HepG2 (cell line): ENCODE results near the gene LRRC3C. TPM values are rescaled to one million over a fixed set of nuclear protein-coding genes. Genes with fewer than 3 reads are reported as not detected.

Experiments used
- AHDC1 ChIP-seq: sonication (generic); formaldehyde crosslinking; IDR thresholded peaks from 2 replicates; pipeline ENCODE4 v1.5.1; 2020; ENCODE audit warnings: mild to moderate bottlenecking, missing genetic modification reagents, borderline replicate concordance
- FOXO4 ChIP-seq: sonication (generic); formaldehyde crosslinking; conservative IDR thresholded peaks from 2 replicates; pipeline ENCODE4 v1.8.1; 2023; ENCODE audit warnings: missing genetic modification reagents
- FUBP1 ChIP-seq: sonication (generic); formaldehyde crosslinking; IDR thresholded peaks from 2 replicates; pipeline ENCODE4 v1.5.1; 2020; ENCODE audit warnings: missing genetic modification reagents, mild to moderate bottlenecking, borderline replicate concordance
- HMGXB4 ChIP-seq, 2 experiments: sonication (generic) in 1 of 2; formaldehyde crosslinking in 1 of 2; IDR thresholded peaks; 2 replicates each; pipeline versions ENCODE4 v1.4.0 to v1.6.1; 2018 to 2020; ENCODE audit warnings: missing genetic modification reagents in 2 of 2, borderline replicate concordance in 1 of 2, low read depth in 1 of 2, mild to moderate bottlenecking in 1 of 2, missing biosample characterization in 1 of 2
- KDM2A ChIP-seq: sonication (generic); formaldehyde crosslinking; IDR thresholded peaks from 2 replicates; pipeline ENCODE4 v1.4.0; 2020; ENCODE audit warnings: low read depth, missing genetic modification reagents, borderline replicate concordance
- NFKBIZ ChIP-seq: IDR thresholded peaks from 2 replicates; pipeline ENCODE4 v1.6.1; 2018; ENCODE audit warnings: missing genetic modification reagents, missing compliant biosample characterization
- PAWR ChIP-seq: sonication (generic); formaldehyde crosslinking; IDR thresholded peaks from 2 replicates; pipeline ENCODE4 v1.4.0; 2020; ENCODE audit warnings: missing genetic modification reagents, mild to moderate bottlenecking, borderline replicate concordance
- PCBP2 ChIP-seq: fragments of 200-400 bp; formaldehyde crosslinking; optimal IDR thresholded peaks from 2 replicates; pipeline ENCODE3; 2018; ENCODE audit warnings: low read length, low read depth; ENCODE audit not compliant: poor library complexity, severe bottlenecking
- ZFAT ChIP-seq: sonication (generic); formaldehyde crosslinking; conservative IDR thresholded peaks from 2 replicates; pipeline ENCODE4 v1.8.1; 2023; ENCODE audit warnings: missing genetic modification reagents, inconsistent platforms
- ZNF232 ChIP-seq: sonication (generic); formaldehyde crosslinking; IDR thresholded peaks from 2 replicates; pipeline ENCODE4 v1.4.0; 2020; ENCODE audit warnings: missing genetic modification reagents, borderline replicate concordance
- ZNF510 ChIP-seq: sonication (generic); formaldehyde crosslinking; IDR thresholded peaks from 2 replicates; pipeline ENCODE4 v1.4.0; 2020; ENCODE audit warnings: low read depth, mild to moderate bottlenecking, missing genetic modification reagents
- ZNF7 ChIP-seq: IDR thresholded peaks from 2 replicates; pipeline ENCODE4 v1.6.1; 2016; ENCODE audit warnings: missing biosample characterization, missing genetic modification reagents
- ZNF800 ChIP-seq: sonication (generic); formaldehyde crosslinking; IDR thresholded peaks from 2 replicates; pipeline ENCODE4 v1.4.0; 2020; ENCODE audit warnings: missing genetic modification reagents
- polyA plus RNA-seq, 8 experiments: library from polyadenylated mRNA; depleted of rRNA in 3 of 8; stranded (reverse) in 7 of 8; unstranded in 1 of 8; fragments of >200 nt; fragmentation: Illumina TruSeq in 4 of 8; extraction: Trizol in 4 of 8; gene quantifications; 2 replicates each; pipeline versions ENCODE4 v1.2.1 to v1.2.3, GENCODE V29; 2011 to 2016; ENCODE audit warnings: low read depth in 4 of 8, missing spikeins in 1 of 8, mixed read lengths in 1 of 8; ENCODE audit not compliant: insufficient read depth in 1 of 8
- total RNA-seq, 5 experiments: library from RNA; depleted of rRNA; stranded (reverse); fragments of >200 nt; fragmentation: Illumina TruSeq; extraction: Trizol; gene quantifications; 2 replicates each; pipeline ENCODE4 v1.2.3, GENCODE V29; 2016; ENCODE audit warnings: low read depth in 1 of 5

Gene LRRC3C
- total and polyA plus RNA-seq, 2 of the 13 experiments (the other 11 are each of a cell fraction or from before 2014, with no cell fraction given), result 0.17 TPM; not detected in 1

GRCh38 chr17:39980351-39981206 lies 53.0 kb downstream of the LRRC3C start, which contains the start of gene PSMD3 (continued):
- TF ChIP-seq AHDC1 (CRISPR knock-in tag) (no peak; the same call in 1 of the 2 replicates), KDM2A (CRISPR knock-in tag) (peak; percentile 99), FUBP1 (CRISPR knock-in tag) (peak; percentile 29; the same call in 1 of the 2 replicates), HMGXB4 (CRISPR knock-in tag; IDR thresholded peaks at IDR 0.05; ENCODE audit: borderline replicate concordance in 1 of 2, low read depth in 1 of 2) (peak; percentile 100), PAWR (CRISPR knock-in tag) (no peak), FOXO4 (peak; percentile 96; the same call in 1 of the 2 replicates), ZFAT (0 out of 2 replicates have a peak, but pooled peaks have one; percentile 74), ZNF232 (CRISPR knock-in tag) (peak; percentile 89), ZNF510 (CRISPR knock-in tag) (peak; percentile 95), ZNF800 (CRISPR knock-in tag) (peak; percentile 96), PCBP2 (no peak), NFKBIZ (peak; percentile 95), ZNF7 (peak; percentile 63)
